ENCODE results near the gene GALNT13. TPM values are rescaled to one million over a fixed set of nuclear protein-coding genes. Genes with fewer than 3 reads are reported as not detected.

GALNT13 gene
- total RNA-seq, 1 donor from 2014 or later, result 0.19 TPM

DNA sequence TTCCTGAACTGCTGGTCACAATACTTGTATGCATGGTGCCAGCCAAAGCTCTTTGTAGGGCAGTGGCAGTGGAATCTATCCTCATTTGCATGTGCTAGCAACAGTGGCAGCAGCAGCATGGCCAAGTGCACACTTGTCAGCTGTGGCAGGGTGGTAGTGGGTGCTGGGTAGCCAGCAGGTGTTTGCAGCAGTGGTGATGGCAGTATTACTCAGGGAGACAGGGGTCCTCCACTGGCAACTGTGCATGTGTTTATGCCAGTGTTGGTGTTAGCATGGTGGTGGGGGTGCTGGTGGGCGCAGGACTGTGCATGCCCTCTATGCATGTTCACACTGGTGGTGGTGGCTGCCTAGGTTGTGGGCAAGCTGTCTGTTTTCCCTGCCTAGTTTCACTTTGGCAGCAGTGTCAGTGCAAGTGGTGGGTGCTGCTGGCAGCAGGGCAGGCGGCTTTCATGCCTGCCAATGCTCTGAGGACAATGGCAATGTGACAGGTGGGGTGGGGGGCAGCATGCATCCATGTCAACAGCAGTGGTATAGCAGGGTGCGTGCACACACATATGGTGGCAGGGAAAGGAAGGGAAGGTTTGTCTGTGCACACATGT lies 41.2 kb downstream of the GALNT13 start:
- TF ChIP-seq, protein P1, sequence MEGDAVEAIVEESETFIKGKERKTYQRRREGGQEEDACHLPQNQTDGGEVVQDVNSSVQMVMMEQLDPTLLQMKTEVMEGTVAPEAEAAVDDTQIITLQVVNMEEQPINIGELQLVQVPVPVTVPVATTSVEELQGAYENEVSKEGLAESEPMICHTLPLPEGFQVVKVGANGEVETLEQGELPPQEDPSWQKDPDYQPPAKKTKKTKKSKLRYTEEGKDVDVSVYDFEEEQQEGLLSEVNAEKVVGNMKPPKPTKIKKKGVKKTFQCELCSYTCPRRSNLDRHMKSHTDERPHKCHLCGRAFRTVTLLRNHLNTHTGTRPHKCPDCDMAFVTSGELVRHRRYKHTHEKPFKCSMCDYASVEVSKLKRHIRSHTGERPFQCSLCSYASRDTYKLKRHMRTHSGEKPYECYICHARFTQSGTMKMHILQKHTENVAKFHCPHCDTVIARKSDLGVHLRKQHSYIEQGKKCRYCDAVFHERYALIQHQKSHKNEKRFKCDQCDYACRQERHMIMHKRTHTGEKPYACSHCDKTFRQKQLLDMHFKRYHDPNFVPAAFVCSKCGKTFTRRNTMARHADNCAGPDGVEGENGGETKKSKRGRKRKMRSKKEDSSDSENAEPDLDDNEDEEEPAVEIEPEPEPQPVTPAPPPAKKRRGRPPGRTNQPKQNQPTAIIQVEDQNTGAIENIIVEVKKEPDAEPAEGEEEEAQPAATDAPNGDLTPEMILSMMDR (IDR thresholded peaks at IDR 0.05; ENCODE audit: borderline replicate concordance), result no peak
- no peak for DNase-seq
- intact Hi-C loops (cut with micrococcal nuclease), result no loop called here
- Histone ChIP-seq H3K4me3 (no peak overlapping the region), H3K27me3 (ENCODE audit: low read depth) (no peaks in the 10 kb centered on the region), H3K4me1 (no peaks in the 10 kb centered on the region), H3K9me3 (replicated peaks) (peaks cover 37% of the 10 kb centered on the region), H3K27ac (replicated peaks) (no peak overlapping the region), H3K36me3 (no peaks in the 10 kb centered on the region)

GRCh38 chr2:153917570-153917969 lies 45.8 kb downstream of the GALNT13 start:
- TF ChIP-seq, protein P1 (IDR thresholded peaks at IDR 0.05; ENCODE audit: borderline replicate concordance), result no peak
- no peaks in the 10 kb centered on the region for H3K27me3 ChIP-seq (ENCODE audit: low read depth)
- no peak for DNase-seq
- no peak overlapping the region for H3K27ac ChIP-seq (replicated peaks)
- intact Hi-C loops (cut with micrococcal nuclease), result no loop called here
- no peaks in the 10 kb centered on the region for H3K4me1 ChIP-seq
- no peak overlapping the region for H3K4me3 ChIP-seq
- H3K9me3 ChIP-seq (replicated peaks), result peaks cover 4% of the 10 kb centered on the region
- no peaks in the 10 kb centered on the region for H3K36me3 ChIP-seq

DNA sequence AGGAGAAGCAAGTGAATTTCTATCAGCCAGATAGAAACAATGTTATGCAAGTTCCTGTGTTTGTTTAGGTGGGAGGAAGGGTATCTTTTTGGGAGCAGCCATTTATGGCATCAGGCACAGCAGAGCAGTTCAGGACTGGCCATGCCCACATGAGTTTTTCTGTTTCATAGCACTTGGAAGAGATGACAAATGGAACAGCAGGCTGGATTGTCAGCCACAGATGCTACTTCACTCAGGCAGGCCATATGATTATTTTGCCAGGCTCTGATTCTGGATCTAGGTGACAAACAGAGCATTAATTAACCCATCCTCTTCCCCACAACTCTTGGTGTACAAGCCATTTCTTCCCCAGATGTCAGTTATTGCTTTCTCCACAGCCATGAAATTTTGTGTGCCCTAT lies 63.8 kb downstream of the GALNT13 start:
- Histone ChIP-seq H3K27me3 (ENCODE audit: low read depth) (no peaks in the 10 kb centered on the region), H3K4me1 (no peaks in the 10 kb centered on the region), H3K36me3 (no peaks in the 10 kb centered on the region), H3K4me3 (no peak overlapping the region), H3K27ac (replicated peaks) (no peak overlapping the region), H3K9me3 (replicated peaks) (no peaks in the 10 kb centered on the region)
- TF ChIP-seq, protein P1 (IDR thresholded peaks at IDR 0.05; ENCODE audit: borderline replicate concordance), result no peak
- intact Hi-C loops (cut with micrococcal nuclease), result no loop called here
- no peak for DNase-seq

GRCh38 chr2:153939124-153939796 lies 67.5 kb downstream of the GALNT13 start:
- intact Hi-C loops (cut with micrococcal nuclease), result no loop called here
- Histone ChIP-seq H3K4me1 (no peaks in the 10 kb centered on the region), H3K4me3 (no peak overlapping the region), H3K9me3 (replicated peaks) (no peaks in the 10 kb centered on the region), H3K27me3 (ENCODE audit: low read depth) (no peaks in the 10 kb centered on the region), H3K36me3 (no peaks in the 10 kb centered on the region), H3K27ac (replicated peaks) (no peak overlapping the region)
- TF ChIP-seq, protein P1 (IDR thresholded peaks at IDR 0.05; ENCODE audit: borderline replicate concordance), result no peak
- DNase-seq, result no peak

- Histone ChIP-seq H3K27me3 (ENCODE audit: low read depth) (no peaks in the 10 kb centered on the region), H3K4me3 (no peak overlapping the region), H3K4me1 (no peaks in the 10 kb centered on the region), H3K36me3 (no peaks in the 10 kb centered on the region), H3K9me3 (replicated peaks) (no peaks in the 10 kb centered on the region), H3K27ac (replicated peaks) (no peak overlapping the region)
- TF ChIP-seq, protein P1 (IDR thresholded peaks at IDR 0.05; ENCODE audit: borderline replicate concordance), result no peak
- intact Hi-C loops (cut with micrococcal nuclease), result no loop called here
- DNase-seq, result no peak
Observed at GRCh38 chr2:153940511-153940910, 68.8 kb downstream of the GALNT13 start.
